Activated T-cell treated with anti-CD3 and anti-CD28 coated beads, Interleukin-2, amount 50 U/mL, for 4 hours (primary cell): ENCODE measurements around the gene NKX2-8. TPM values are rescaled to one million over a fixed set of nuclear protein-coding genes. Genes with fewer than 3 reads are reported as not detected.

Experiments used
- ATAC-seq, 2 donors: fragments of 200-7000 bp; cut with Tn5 transposase; one replicate each; pipeline ENCODE4 v1.10.0; 2021
- DNase-seq: peaks from one replicate; pipeline ENCODE4 v3.0.0-alpha.2; 2020
- H3K27me3 Mint-ChIP-seq: one replicate; pipeline ENCODE4 v1.8.0; 2021; ENCODE audit warnings: low read depth, mixed read lengths
- H3K36me3 Mint-ChIP-seq: one replicate; pipeline ENCODE4 v1.8.0; 2022; ENCODE audit warnings: mixed read lengths; ENCODE audit not compliant: insufficient read depth
- H3K4me1 Mint-ChIP-seq: one replicate; pipeline ENCODE4 v1.8.0; 2021; ENCODE audit warnings: low read depth, mixed read lengths
- H3K4me3 Mint-ChIP-seq: one replicate; pipeline ENCODE4 v1.8.0; 2021; ENCODE audit warnings: mild to moderate bottlenecking, moderate library complexity, mixed read lengths
- H3K9me3 Mint-ChIP-seq: one replicate; pipeline ENCODE4 v1.8.0; 2021; ENCODE audit warnings: mixed read lengths
- total RNA-seq, 3 donors: library from RNA; stranded (reverse); gene quantifications; one replicate each; pipeline ENCODE4 v1.2.1, GENCODE V29; 2021

The NKX2-8 gene
- total RNA-seq = not detected

GRCh38 chr14:36582011-36582873 lies at the start of gene NKX2-8:
Gene NKX2-8 (minus strand): TSS chr14:36582614. CDS start chr14:36582389, 225 bp downstream.
- Mint-ChIP-seq H3K36me3 (no peaks in the 10 kb centered on the region), H3K4me3 (no peak within 1 kb of the TSS), H3K9me3 (no peaks in the 10 kb centered on the region), H3K4me1 (no peaks in the 10 kb centered on the region), H3K27me3 (peaks cover 67% of the 10 kb centered on the region)
- DNase-seq (no peak), ATAC-seq (no peak)

GRCh38 chr14:36627981-36628380 lies 45.6 kb upstream of the NKX2-8 start:
- Mint-ChIP-seq H3K4me1 (no peaks in the 10 kb centered on the region), H3K9me3 (peaks cover 3% of the 10 kb centered on the region), H3K4me3 (no peak overlapping the region), H3K36me3 (no peaks in the 10 kb centered on the region), H3K27me3 (peaks cover 13% of the 10 kb centered on the region)
- no peak for ATAC-seq
- DNase-seq = no peak

GRCh38 chr14:36626151-36626550 lies 43.7 kb upstream of the NKX2-8 start:
- Mint-ChIP-seq H3K36me3 (no peaks in the 10 kb centered on the region), H3K9me3 (peaks cover 7% of the 10 kb centered on the region), H3K4me1 (no peaks in the 10 kb centered on the region), H3K27me3 (peaks cover 11% of the 10 kb centered on the region), H3K4me3 (no peak overlapping the region)
- no peak for ATAC-seq
- no peak for DNase-seq

GRCh38 chr14:36625436-36625835 lies 43.0 kb upstream of the NKX2-8 start:
- ATAC-seq (no peak), DNase-seq (no peak)
- H3K4me1 Mint-ChIP-seq = no peaks in the 10 kb centered on the region
- peaks cover 11% of the 10 kb centered on the region for H3K27me3 Mint-ChIP-seq
- peaks cover 7% of the 10 kb centered on the region for H3K9me3 Mint-ChIP-seq
- H3K36me3 Mint-ChIP-seq = no peaks in the 10 kb centered on the region
- H3K4me3 Mint-ChIP-seq = no peak overlapping the region

GRCh38 chr14:36625014-36625413 lies 42.6 kb upstream of the NKX2-8 start:
- Mint-ChIP-seq H3K4me3 (no peak overlapping the region), H3K4me1 (no peaks in the 10 kb centered on the region), H3K27me3 (peaks cover 11% of the 10 kb centered on the region), H3K36me3 (no peaks in the 10 kb centered on the region), H3K9me3 (peaks cover 7% of the 10 kb centered on the region)
- DNase-seq (no peak), ATAC-seq (no peak)

- no peaks in the 10 kb centered on the region for H3K4me1 Mint-ChIP-seq
- no peak for ATAC-seq
These were observed 37.4 kb upstream of the NKX2-8 start for GRCh38 chr14:36619853-36620252.

GRCh38 chr14:36619131-36619530 lies 36.7 kb upstream of the NKX2-8 start:
- no peaks in the 10 kb centered on the region for H3K36me3 Mint-ChIP-seq
- H3K27me3 Mint-ChIP-seq = no peaks in the 10 kb centered on the region
- H3K4me1 Mint-ChIP-seq = no peaks in the 10 kb centered on the region
- no peak for DNase-seq
- no peak overlapping the region for H3K4me3 Mint-ChIP-seq
- peaks cover 4% of the 10 kb centered on the region for H3K9me3 Mint-ChIP-seq
- no peak for ATAC-seq

More at GRCh38 chr14:36619853-36620252, 37.4 kb upstream of the NKX2-8 start:
- Mint-ChIP-seq H3K4me3 (no peak overlapping the region), H3K27me3 (no peaks in the 10 kb centered on the region), H3K36me3 (no peaks in the 10 kb centered on the region), H3K9me3 (peaks cover 4% of the 10 kb centered on the region)
- DNase-seq = no peak

GRCh38 chr14:36618641-36619040 lies 36.2 kb upstream of the NKX2-8 start:
- ATAC-seq (no peak), DNase-seq (no peak)
- H3K4me3 Mint-ChIP-seq = no peak overlapping the region
- peaks cover 4% of the 10 kb centered on the region for H3K9me3 Mint-ChIP-seq
- no peaks in the 10 kb centered on the region for H3K4me1 Mint-ChIP-seq
- no peaks in the 10 kb centered on the region for H3K27me3 Mint-ChIP-seq
- no peaks in the 10 kb centered on the region for H3K36me3 Mint-ChIP-seq

- Mint-ChIP-seq H3K4me3 (no peak overlapping the region), H3K27me3 (no peaks in the 10 kb centered on the region), H3K4me1 (no peaks in the 10 kb centered on the region), H3K36me3 (no peaks in the 10 kb centered on the region), H3K9me3 (peaks cover 4% of the 10 kb centered on the region)
- ATAC-seq (no peak), DNase-seq (no peak)
These were observed 35.4 kb upstream of the NKX2-8 start for GRCh38 chr14:36617824-36618223.

GRCh38 chr14:36605506-36605857 lies 23.1 kb upstream of the NKX2-8 start:
- no peaks in the 10 kb centered on the region for H3K9me3 Mint-ChIP-seq
- no peaks in the 10 kb centered on the region for H3K4me1 Mint-ChIP-seq

GRCh38 chr14:36604757-36605505 lies 22.5 kb upstream of the NKX2-8 start:
- no peaks in the 10 kb centered on the region for H3K4me1 Mint-ChIP-seq
- H3K4me3 Mint-ChIP-seq = no peak overlapping the region
- H3K9me3 Mint-ChIP-seq = no peaks in the 10 kb centered on the region
- H3K36me3 Mint-ChIP-seq = no peaks in the 10 kb centered on the region
- peak in 1 of 2 donors; percentile 37 for ATAC-seq
- peaks cover 7% of the 10 kb centered on the region for H3K27me3 Mint-ChIP-seq
- DNase-seq = no peak

More at GRCh38 chr14:36605506-36605857, 23.1 kb upstream of the NKX2-8 start:
- DNase-seq = no peak
- Mint-ChIP-seq H3K36me3 (no peaks in the 10 kb centered on the region), H3K27me3 (peaks cover 5% of the 10 kb centered on the region), H3K4me3 (no peak overlapping the region)
- ATAC-seq = no peak

GRCh38 chr14:36600431-36600830 lies 18.0 kb upstream of the NKX2-8 start:
- Mint-ChIP-seq H3K9me3 (no peaks in the 10 kb centered on the region), H3K36me3 (no peaks in the 10 kb centered on the region), H3K27me3 (peaks cover 24% of the 10 kb centered on the region), H3K4me3 (no peak overlapping the region), H3K4me1 (no peaks in the 10 kb centered on the region)
- DNase-seq = no peak
- no peak for ATAC-seq

- no peaks in the 10 kb centered on the region for H3K9me3 Mint-ChIP-seq
- H3K36me3 Mint-ChIP-seq = no peaks in the 10 kb centered on the region
- no peaks in the 10 kb centered on the region for H3K4me1 Mint-ChIP-seq
- H3K27me3 Mint-ChIP-seq = peaks cover 46% of the 10 kb centered on the region
- no peak for ATAC-seq
- H3K4me3 Mint-ChIP-seq = no peak overlapping the region
- no peak for DNase-seq
These were observed 9.1 kb upstream of the NKX2-8 start for GRCh38 chr14:36591482-36591881.

GRCh38 chr14:36588788-36589187 lies 6.4 kb upstream of the NKX2-8 start:
- DNase-seq = no peak
- Mint-ChIP-seq H3K4me1 (no peaks in the 10 kb centered on the region), H3K4me3 (no peak overlapping the region), H3K36me3 (no peaks in the 10 kb centered on the region), H3K27me3 (peaks cover 55% of the 10 kb centered on the region), H3K9me3 (no peaks in the 10 kb centered on the region)
- ATAC-seq = no peak

- ATAC-seq (no peak), DNase-seq (no peak)
- Mint-ChIP-seq H3K36me3 (no peaks in the 10 kb centered on the region), H3K4me1 (no peaks in the 10 kb centered on the region), H3K4me3 (no peak overlapping the region), H3K9me3 (no peaks in the 10 kb centered on the region), H3K27me3 (peaks cover 62% of the 10 kb centered on the region)
These were observed 5.7 kb upstream of the NKX2-8 start for GRCh38 chr14:36588119-36588518.
